ENCODE data around the gene OR2G3. TPM values are rescaled to one million over a fixed set of nuclear protein-coding genes. Genes with fewer than 3 reads are reported as not detected.

Gene OR2G3
- polyA plus RNA-seq, 3 donors: not detected

Other genes with a start within 250 kb of the OR2G3 start
- 1 to 10 TPM in 2 of 3 donors, under 1 TPM in 1; 0.60 to 7.2 (median 3.9) TPM for gene NLRP3, start 189.4 kb upstream of the OR2G3 start, polyA plus RNA-seq
- gene OR2B11, start 147.5 kb upstream of the OR2G3 start, polyA plus RNA-seq: not detected
- gene OR2C3, start 69.1 kb upstream of the OR2G3 start, polyA plus RNA-seq: under 1 TPM in 1 of 3 donors, not detected in 2; 0.06 TPM
- under 1 TPM; 0.01 to 0.67 (median 0.19) TPM for gene GCSAML, start 56.5 kb upstream of the OR2G3 start, polyA plus RNA-seq
- not detected for gene OR2G2, start 17.2 kb upstream of the OR2G3 start, polyA plus RNA-seq
- not detected for gene OR13G1, start 74.2 kb downstream of the OR2G3 start, polyA plus RNA-seq
- not detected for gene OR6F1, start 111.1 kb downstream of the OR2G3 start, polyA plus RNA-seq
- not detected for gene OR14K1, start 133.0 kb downstream of the OR2G3 start, polyA plus RNA-seq
- not detected for gene OR14A2, start 142.6 kb downstream of the OR2G3 start, polyA plus RNA-seq
- not detected for gene OR1C1, start 155.0 kb downstream of the OR2G3 start, polyA plus RNA-seq
- not detected for gene OR14A16, start 218.5 kb downstream of the OR2G3 start, polyA plus RNA-seq
- not detected for gene OR11L1, start 236.3 kb downstream of the OR2G3 start, polyA plus RNA-seq